GM19324 (cell line): ENCODE results near the gene CYB561D2.

Source experiments
- ATAC-seq: cut with Tn5 transposase; IDR thresholded peaks from one replicate; pipeline ENCODE4 v1.9.1; 2021; ENCODE audit warnings: mild to moderate bottlenecking, moderate library complexity; ENCODE audit not compliant: unreplicated experiment, low FRiP score

The CYB561D2 gene

DNA sequence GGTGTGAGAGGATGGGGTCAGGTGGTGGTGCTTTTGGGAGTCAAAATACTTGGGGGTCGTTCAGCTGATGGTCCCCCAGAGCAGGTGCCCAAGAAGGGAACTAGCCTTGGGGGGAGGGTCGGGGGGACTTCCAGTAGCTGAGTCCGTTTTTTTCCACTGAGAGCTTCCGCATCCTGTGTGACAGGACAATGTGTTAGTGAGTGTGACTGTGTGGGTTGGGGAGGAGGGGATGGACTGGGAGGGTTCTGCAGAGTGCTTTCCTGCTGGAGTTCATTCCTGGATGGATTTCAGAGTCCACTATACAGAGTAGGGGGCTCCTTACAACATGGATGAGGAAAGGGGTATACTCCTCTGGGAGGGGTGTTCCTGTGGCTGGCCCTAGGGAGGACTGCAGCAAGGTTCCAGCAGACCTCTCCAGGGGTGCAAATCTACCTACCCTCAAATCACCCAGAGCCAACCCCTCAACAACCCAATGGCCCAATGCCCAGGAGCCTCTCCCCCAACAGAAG, 27.5 kb upstream of the CYB561D2 start:
- no peak for ATAC-seq

- no peak for ATAC-seq
Observed at GRCh38 chr3:50323614-50324199, 27.0 kb upstream of the CYB561D2 start.

DNA sequence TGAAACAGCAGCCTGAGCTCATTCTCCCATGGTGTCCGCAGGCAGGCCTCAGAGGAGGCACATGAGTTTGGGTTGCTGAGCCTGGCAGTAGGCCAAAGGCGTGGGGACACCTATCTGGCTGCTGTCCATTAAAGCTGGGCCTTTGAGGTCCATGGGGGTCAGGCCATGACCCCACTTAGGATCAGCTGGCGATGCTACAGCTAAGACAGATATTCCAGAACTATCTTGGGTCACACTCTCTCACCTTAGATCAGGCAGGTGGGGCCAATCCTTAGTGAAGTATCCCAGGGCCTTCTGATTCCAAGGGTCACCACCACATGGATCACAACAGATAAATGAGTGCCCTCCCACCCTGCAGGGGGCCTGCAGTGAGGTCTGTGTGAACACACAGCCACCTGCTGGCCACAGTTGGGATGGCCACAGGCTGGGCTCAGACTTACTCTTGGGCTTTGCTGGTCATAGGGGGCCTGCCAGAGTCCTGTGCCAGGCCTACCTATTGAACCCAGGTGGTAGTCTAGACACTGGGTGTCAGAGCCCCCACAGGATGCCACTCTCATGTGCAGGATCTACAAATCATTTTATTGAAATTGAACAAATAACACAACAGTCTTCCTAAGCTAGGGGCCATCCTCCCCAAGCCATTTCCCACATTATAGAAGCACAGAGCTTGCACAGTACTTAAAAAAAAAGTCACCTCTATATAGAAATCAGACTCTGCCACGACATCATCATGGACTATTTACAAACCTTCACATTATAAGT, 26.1 kb upstream of the CYB561D2 start:
- no peak for ATAC-seq

- no peak for ATAC-seq
Observed at GRCh38 chr3:50325113-50325480, 25.6 kb upstream of the CYB561D2 start.

DNA sequence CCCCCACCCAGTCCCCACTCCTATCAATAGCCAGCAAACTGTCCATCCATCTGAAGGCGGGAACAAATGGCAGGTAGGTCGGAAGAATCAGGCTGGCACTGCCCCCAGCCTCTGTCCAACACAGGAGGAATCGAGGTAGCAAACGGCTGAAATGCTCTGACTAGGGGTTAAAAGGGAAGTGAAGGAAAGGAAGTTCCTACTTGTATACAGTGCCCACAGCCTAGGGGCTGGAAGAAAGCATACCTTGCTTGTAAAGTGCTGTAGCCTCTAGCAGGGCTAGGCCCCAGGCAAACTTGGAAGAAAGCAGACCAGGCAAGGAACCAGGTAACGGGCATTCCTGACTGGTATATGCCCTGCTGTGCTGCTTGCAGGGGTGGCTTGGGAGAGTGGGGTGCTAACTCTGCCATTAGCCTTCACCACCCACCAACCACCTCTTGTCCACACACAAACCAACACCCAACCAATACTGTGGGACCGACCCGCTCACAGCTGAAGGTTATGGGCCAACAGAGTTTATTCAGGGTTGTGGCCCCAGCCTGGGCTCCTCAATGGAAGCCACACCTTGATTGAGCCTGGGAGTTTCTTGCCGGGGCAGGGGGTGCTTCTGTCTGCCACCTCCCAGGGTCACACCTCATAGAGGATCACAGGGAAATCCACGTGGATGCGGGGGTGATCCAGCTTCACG, 25.0 kb upstream of the CYB561D2 start:
- no peak for ATAC-seq

DNA sequence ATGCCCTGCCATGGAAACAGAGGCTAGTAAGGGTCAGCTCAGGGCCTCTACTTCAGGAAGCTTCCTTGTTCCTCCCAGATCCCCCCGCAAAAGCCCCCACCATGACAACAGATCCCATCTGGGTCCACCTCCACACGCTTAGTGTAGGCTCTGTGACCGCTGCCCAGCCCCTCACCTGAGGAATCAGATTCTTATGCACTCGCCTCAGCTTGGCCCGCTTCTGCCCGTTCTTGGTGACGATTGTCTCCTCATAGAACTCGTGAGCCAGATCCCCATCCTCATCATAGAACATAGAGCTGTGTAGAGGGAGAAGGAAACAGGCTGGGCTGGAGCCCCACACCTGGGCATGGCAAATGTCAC, 24.5 kb upstream of the CYB561D2 start:
- no peak for ATAC-seq

- no peak for ATAC-seq
Observed at GRCh38 chr3:50327129-50327528, 23.5 kb upstream of the CYB561D2 start.

- ATAC-seq: peak; percentile 80
Observed at GRCh38 chr3:50327943-50328691, 22.5 kb upstream of the CYB561D2 start, which contains the start of gene TUSC2. TSS of gene TUSC2 (minus strand) at chr3:50328223. CDS start at chr3:50328099, 124 bp downstream.

GRCh38 chr3:50330330-50330729, 20.3 kb upstream of the CYB561D2 start:
- no peak for ATAC-seq

DNA sequence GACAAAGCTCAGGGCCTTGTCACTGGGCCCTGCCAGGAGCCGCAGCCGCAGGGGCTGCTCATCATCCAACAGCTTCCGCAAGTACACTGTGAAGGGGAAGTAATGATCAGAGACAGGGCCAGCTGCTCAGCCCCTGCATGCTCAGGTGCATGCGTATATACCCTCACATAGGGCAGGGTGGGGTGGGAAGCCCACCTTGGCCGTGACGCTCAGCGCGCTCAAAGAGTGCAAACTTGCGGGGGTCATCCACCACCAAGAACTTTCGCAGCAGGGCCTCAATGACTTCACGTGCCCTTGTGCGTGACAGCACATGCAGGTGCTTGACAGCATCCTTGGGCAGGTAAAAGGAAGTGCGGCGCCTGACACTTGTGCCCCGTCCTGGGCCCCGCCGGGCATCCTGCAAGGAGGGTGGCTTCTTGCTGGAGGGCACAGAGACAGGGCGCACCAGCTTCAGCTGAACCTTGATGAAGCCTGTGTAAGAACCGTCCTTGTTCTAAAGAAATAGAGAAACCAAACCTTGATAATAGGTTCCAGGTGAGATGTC, 19.2 kb upstream of the CYB561D2 start:
- ATAC-seq: no peak

- ATAC-seq: no peak
Observed at GRCh38 chr3:50333744-50334328, 16.8 kb upstream of the CYB561D2 start.

DNA sequence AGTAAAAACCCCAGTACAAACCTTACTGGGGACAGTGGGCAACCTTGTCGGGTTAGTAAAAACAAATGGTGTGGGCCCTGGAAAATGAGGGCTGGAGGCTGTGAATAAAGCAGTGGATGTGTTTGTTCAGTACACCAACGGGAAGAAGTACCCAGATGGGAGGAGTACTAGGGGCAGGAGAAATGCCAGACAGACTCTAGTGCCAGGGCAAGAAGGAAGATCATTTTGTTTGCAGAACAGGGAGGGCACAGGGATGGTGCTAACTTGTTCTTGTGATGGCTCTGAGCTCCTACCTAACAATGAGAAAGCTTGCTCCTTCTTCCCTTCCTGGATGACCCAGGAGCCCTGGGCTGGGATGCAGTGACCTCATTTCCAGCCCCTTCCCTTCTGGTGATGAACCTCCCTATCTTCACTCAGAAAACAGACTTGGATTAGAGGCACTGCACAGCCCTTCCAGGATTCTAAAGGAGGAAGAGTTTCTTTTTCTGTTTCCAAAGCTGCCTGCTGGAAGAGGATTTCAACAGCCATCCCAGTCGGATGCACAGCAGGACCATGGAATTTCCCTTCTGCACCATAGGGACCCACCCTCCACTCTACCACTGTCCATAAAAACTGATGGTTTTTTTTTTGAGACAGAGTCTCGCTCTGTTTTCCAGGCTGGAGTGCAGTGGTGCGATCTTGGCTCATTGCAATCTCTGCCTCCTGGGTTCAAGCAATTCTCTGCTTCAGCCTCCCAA, 16.2 kb upstream of the CYB561D2 start:
- ATAC-seq: no peak

GRCh38 chr3:50336452-50337174, 14.0 kb upstream of the CYB561D2 start:
- ATAC-seq: peak; percentile 34

DNA sequence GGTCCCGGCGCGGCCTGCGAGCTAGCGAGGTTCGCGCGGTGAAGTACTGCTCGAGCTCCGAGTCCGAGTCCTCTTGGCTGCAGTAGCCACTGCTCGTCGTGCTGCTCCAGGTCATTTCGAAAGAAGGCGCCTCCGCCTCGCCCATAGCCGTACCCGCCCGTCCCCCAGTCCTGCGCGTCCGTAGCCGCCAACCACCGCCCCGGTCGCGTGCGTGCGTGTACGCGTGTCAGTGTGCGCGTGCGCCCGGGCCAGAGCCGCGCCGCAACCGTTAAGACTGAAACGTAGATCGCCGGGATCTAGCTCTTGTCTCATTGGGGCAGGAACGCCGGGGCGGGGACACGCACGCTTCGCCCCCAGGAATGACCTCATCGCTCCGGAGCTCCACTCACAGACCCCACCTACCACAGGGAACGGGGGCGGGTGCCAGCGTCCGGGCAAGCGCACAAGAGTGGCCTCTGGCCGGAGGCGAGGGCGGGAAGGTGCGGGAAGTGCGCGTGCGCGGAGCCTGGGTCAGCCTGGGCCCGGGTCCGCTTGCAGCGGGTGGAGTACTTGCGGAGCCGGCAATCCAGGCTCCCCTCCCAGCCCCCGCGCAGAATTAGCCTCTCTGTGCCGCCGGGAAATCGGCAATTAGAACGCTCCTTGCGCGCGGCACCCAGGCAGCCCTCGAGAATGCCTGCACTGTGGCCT, 13.3 kb upstream of the CYB561D2 start:
- peak; percentile 87 for ATAC-seq

GRCh38 chr3:50338965-50339364, 11.7 kb upstream of the CYB561D2 start:
- no peak for ATAC-seq

DNA sequence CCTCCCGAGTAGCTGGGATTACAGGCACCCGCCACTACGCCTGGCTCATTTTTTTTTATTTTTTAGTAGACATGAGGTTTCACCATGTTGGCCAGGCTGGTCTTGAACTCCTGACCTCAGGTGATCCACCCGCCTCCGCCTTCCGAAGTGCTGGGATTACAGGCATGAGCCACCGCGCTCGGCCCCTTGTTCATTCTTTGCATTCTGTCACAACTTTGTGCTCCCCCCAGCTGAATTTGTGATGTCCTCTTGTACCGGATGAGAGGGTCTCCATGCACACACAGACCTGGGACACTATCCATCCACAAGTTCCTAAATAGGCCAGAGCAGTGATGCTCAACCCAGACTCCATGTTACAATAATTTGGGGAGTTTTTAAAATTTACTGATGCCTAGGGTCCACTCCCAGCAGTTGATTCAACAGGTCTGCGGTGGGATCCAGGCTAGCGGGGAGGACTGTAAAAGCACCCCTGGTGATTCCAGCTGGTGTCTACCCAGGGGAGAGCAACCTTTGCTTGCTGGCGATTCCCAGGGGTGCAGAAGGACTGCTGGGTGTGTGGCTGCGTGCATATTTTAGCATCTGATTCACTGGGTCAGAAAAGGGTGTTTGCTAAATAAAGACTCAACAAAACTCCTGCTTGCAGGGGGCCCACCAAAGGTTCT, 11.0 kb upstream of the CYB561D2 start:
- no peak for ATAC-seq

GRCh38 chr3:50340147-50340447, 10.6 kb upstream of the CYB561D2 start:
- no peak for ATAC-seq
